ENCODE results near the gene OR10R2.
"Not testable (repeated sequence)": the region's sequence is repeated elsewhere in the genome, so short reads cannot be mapped to it uniquely, and the experiment has no call there.

The OR10R2 gene

GRCh38 chr1:158471920-158472319 lies at the start of gene OR10R2:
TSS of gene OR10R2 (plus strand) at chr1:158472220. CDS start at chr1:158472326, 106 bp downstream.
- DNase-seq (ENCODE audit: insufficient read length, low spot score): no peak
- FAIRE-seq: no peak

- no peak for DNase-seq (ENCODE audit: insufficient read length, low spot score)
- no peak for FAIRE-seq
These were observed 47.0 kb upstream of the OR10R2 start for GRCh38 chr1:158425027-158425426.

- DNase-seq (ENCODE audit: insufficient read length, low spot score): no peak
- FAIRE-seq: no peak
These were observed 45.9 kb upstream of the OR10R2 start, which contains the start of gene OR10K2 for GRCh38 chr1:158426137-158426536. TSS of gene OR10K2 (minus strand) at chr1:158426237. CDS start at chr1:158420866, 5,371 bp downstream.

GRCh38 chr1:158430163-158430562 lies 41.9 kb upstream of the OR10R2 start:
- not testable (repeated sequence) for FAIRE-seq; DNase-seq (ENCODE audit: insufficient read length, low spot score)

- DNase-seq (ENCODE audit: insufficient read length, low spot score) (no peak), FAIRE-seq (no peak)
These were observed 37.3 kb upstream of the OR10R2 start for GRCh38 chr1:158434741-158435140.

GRCh38 chr1:158445376-158445775 lies 26.6 kb upstream of the OR10R2 start:
- no peak for DNase-seq (ENCODE audit: insufficient read length, low spot score)
- FAIRE-seq: no peak

- DNase-seq (ENCODE audit: insufficient read length, low spot score) (no peak), FAIRE-seq (no peak)
These were observed 17.5 kb upstream of the OR10R2 start for GRCh38 chr1:158454537-158454936.

- FAIRE-seq (no peak), DNase-seq (ENCODE audit: insufficient read length, low spot score) (no peak)
These were observed 14.8 kb upstream of the OR10R2 start for GRCh38 chr1:158457246-158457645.

GRCh38 chr1:158458263-158458662 lies 13.8 kb upstream of the OR10R2 start:
- FAIRE-seq: no peak
- DNase-seq (ENCODE audit: insufficient read length, low spot score): no peak

- FAIRE-seq: no peak
- DNase-seq (ENCODE audit: insufficient read length, low spot score): no peak
These were observed 10.5 kb upstream of the OR10R2 start, which contains the start of gene OR10K1 for GRCh38 chr1:158461534-158461933. TSS of gene OR10K1 (plus strand) at chr1:158461834. CDS start at chr1:158465562, 3,728 bp downstream.

- FAIRE-seq (no peak), DNase-seq (ENCODE audit: insufficient read length, low spot score) (no peak)
These were observed 13.4 kb downstream of the OR10R2 start for GRCh38 chr1:158485455-158485854.

- DNase-seq (ENCODE audit: insufficient read length, low spot score) (no peak), FAIRE-seq (no peak)
These were observed 19.3 kb downstream of the OR10R2 start for GRCh38 chr1:158491316-158491715.

- FAIRE-seq: no peak
- no peak for DNase-seq (ENCODE audit: insufficient read length, low spot score)
These were observed 21.0 kb downstream of the OR10R2 start for GRCh38 chr1:158493054-158493453.

- DNase-seq (ENCODE audit: insufficient read length, low spot score) (no peak), FAIRE-seq (no peak)
These were observed 22.8 kb downstream of the OR10R2 start for GRCh38 chr1:158494796-158495195.

- FAIRE-seq: no peak
- no peak for DNase-seq (ENCODE audit: insufficient read length, low spot score)
These were observed 24.4 kb downstream of the OR10R2 start for GRCh38 chr1:158496374-158496773.

GRCh38 chr1:158506369-158506987 lies 34.5 kb downstream of the OR10R2 start:
- FAIRE-seq (no peak), DNase-seq (ENCODE audit: insufficient read length, low spot score) (no peak)

GRCh38 chr1:158507511-158507910 lies 35.5 kb downstream of the OR10R2 start:
- DNase-seq (ENCODE audit: insufficient read length, low spot score): no peak
- no peak for FAIRE-seq

- no peak for FAIRE-seq
These were observed 37.6 kb downstream of the OR10R2 start for GRCh38 chr1:158509471-158510156.

GRCh38 chr1:158516966-158517365 lies 44.9 kb downstream of the OR10R2 start:
- no peak for FAIRE-seq
- DNase-seq (ENCODE audit: insufficient read length, low spot score): no peak

More at GRCh38 chr1:158509471-158510156, 37.6 kb downstream of the OR10R2 start:
- DNase-seq (ENCODE audit: insufficient read length, low spot score): no peak

- FAIRE-seq (no peak), DNase-seq (ENCODE audit: insufficient read length, low spot score) (no peak)
These were observed 48.0 kb downstream of the OR10R2 start for GRCh38 chr1:158520021-158520420.

- FAIRE-seq: no peak
- DNase-seq (ENCODE audit: insufficient read length, low spot score): no peak
These were observed 49.1 kb downstream of the OR10R2 start for GRCh38 chr1:158520955-158521665.
